ENCODE data around the gene ACADSB.

Gene ACADSB

DNA sequence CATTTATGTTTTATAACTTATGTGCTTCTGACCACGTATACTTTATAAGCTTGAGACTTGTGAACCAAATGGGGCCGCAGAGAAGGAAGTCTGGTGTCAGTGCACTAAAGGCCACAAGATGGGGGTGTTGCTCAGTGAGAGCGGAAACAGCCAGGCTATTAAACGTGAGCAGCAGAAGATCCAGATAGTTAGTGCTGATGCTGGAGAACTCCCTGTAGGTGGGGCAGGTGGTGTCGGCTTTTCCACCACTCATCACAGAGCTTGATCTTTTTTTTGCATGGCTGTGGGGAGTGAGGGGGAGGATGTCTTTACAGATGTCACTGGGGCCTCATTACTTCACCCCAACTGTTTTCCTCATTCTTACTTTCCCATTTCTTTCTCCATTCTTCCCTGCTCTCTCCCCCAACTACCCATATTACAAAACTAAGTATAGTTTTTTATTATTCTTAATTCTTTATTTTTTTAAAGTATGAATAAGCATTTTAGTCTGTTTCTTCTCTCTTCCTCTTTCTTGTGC, 34.7 kb downstream of the ACADSB start:
- no peak for DNase-seq

GRCh38 chr10:123044391-123044790, 35.6 kb downstream of the ACADSB start:
- no peak for DNase-seq

DNA sequence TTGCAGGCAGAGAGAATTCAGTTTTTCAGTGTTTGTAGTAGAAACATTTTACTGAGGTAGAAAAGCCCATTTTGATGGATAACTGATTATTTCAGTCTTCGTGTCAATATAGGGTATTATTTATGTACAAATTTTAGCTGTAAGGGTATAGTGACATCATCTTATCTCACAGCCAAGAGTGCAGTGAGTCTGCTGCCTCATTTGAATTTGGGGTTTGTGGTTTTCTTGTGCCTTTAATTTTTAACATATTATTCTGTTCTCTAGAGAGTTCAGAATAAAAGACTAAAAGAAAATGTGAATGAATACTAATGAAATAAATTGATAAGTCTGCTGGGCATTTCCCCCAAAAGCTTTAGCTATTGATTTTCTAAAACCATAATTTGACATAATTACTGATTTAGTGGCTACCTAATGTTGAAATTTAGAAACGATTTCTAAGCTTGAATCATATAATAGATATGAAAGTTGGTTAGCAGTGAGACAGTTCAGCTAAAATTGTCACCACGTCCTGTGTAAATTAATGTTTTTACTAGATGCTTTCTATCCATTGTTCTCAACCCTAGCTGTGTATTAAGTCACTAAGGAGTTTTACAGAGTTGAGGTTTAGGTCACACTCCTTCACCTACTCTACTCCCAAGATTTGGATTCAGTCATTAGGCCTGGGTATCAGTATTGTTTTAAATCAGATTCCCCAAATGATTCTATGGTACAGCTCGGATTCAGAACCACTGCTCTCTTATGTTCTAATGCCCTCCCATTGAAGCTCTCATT, 37.3 kb downstream of the ACADSB start:
- DNase-seq, result no peak

DNA sequence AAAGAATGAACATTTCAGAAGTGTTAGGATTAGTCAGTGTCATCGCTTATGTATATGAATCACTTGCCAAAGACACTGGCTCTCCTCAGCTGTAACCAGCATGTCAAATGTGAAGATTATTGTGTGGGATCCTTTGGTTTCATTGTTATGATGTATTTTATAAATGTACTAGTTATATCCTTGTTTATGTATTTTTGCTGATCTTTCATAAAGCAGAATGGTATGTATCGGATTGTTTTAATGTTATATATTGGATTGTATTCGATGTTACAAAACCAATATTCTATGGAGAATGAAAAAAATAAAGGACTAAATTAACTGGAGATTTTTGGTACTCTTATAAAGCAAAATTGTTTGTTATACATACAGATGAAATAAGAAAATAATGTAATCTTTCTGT, 49.2 kb downstream of the ACADSB start:
- no peak for DNase-seq

DNA sequence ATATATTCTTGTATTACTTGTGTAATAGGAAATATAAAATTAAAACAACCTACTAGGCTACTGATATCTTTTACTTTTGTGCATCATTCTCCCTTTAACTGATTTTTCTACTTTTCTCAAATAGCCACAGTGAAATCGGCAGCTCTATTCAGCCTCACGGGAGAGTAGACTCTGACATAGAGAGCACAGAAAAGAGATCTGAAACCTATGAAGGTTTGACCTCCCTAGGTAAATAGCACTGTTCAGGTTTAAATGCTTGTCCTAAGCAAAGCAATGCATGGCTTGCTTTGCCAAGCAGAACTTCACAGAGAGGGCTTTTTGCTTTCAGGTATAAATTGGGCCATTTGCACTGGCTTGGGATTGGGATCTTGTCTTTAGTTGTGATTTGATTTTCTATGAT, 53.1 kb downstream of the ACADSB start:
- DNase-seq, result no peak

DNA sequence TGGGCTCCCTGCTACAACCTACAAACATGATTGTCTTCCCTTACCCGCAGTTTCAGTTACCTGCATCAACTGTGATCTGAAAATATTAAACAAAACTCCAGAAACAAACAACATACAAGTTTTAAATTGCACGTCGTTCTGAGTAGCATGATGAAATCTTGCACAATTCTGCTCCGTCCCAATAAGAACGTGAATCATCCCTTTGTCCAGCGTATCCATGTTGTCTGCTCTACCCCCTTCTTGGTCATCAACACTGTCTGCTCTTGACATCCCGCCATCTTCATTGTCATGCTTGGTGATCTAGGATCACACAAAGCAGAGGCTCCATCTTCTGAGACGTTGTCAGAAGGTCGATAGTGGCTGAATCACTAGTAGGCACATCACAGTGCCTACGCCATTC, 53.9 kb downstream of the ACADSB start:
- no peak for DNase-seq

DNA sequence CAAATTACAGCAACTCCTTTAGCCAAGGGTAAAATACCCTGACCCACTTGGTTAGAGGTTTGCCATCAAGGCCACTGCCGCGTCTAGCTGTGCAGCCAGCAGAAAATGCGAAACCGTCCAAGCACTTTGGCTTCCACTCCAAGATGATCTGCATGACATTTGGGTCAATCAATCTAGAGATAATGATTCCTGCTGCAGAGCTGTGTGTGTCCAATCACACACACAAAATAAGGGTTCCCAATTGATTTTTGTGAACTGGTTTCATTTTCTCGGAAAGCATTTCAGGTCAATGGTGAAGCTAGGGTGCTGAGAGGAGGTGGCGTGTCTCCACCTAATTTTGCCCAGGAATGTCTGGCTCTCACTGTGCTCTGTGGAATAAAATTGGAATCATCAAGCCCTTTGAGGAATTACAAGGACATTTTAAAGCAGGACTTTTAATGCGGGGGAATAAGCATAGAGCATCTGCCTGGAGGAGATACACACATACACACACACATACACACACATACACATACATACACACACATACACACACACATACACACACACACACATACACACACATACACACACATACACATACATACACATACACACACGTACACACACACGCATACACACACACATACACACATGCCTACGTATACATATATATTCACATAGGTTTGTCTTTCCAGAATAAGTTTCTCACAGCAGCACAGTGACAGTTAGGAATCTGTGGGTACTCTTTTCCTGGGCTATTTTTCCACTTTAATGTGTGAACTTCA, 59.5 kb downstream of the ACADSB start:
- DNase-seq, result no peak

- DNase-seq, result peak; percentile 7
Observed at GRCh38 chr10:123069246-123069986, 60.6 kb downstream of the ACADSB start.

- no peak for DNase-seq
Observed at GRCh38 chr10:123073187-123073586, 64.4 kb downstream of the ACADSB start.

DNA sequence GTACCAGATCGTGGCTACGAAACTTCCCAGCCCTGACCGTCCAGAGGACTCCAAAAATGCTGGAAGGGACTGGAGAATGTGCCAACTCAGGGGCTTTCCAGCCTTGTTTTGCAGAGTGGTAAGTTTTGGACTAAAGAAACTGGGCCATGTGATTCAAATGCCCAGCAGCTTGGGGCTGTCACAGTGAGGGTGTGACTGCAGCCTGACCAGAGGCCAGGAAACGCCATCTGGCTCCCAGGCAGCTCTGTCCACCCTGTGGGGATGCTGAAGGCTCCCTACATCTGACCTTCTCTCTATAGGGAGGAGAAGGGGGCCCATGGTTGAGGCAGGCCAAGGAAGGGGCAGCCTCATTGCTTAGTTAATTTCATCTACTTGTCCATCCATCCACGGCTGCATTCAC, 65.4 kb downstream of the ACADSB start:
- no peak for DNase-seq

GRCh38 chr10:123081896-123082295, 73.1 kb downstream of the ACADSB start:
- DNase-seq, result no peak

DNA sequence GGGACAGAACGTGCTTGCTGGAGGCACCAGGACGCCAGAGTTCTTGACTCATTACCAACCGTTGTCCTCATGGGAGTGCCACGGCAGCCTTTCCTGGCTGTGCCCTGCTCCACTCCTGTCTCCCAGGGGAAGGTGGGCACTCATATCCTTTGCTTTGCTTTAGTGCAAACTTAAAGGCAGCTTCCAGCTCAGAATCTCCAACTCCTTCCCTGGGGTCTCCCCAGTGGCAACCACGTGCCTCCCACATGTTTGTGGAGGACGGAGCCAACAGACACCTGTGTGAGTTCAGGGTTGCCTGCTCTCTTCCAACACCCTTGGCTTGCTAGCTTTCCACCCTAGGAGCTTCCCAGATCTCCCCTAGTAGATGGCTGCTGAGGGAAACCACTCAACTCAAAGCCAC, 75.0 kb downstream of the ACADSB start:
- no peak for DNase-seq

DNA sequence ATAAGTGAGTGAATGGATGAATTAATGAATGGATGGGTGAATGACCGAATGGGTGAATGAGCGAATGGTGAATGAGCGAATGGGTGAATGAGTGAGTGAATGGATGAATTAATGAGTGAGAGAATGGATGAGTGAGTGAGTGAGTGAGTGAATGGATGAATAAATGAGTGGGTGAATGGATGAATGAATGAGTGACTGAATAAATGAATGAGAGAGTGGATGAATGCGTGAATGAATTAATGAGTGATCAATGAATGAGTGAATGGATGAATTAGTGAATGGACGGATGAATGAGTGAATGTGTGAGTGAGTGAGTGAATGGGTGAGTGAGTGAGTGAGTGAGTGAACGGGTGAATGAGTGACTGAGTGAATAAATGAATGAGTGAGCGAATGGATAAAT, 77.5 kb downstream of the ACADSB start:
- no peak for DNase-seq

DNA sequence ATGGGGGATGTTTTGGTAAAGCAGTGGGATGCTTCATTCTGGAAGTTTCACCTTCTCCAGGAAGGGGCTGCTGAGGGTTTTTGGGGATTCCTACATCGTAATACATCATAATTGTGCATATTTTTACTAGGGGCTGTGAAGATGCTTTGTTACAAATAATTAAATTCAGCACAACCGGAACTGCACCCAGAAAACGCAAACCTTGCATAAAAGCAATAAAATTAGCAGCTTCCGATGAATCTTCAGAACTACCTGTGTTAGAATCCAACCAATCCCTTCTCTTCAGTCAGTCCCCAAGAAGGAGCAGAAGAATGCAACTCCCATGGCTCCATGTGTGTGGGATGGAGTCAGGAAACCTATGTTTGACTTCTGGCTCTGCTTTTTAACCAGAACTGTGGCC, 78.5 kb downstream of the ACADSB start:
- DNase-seq, result no peak

DNA sequence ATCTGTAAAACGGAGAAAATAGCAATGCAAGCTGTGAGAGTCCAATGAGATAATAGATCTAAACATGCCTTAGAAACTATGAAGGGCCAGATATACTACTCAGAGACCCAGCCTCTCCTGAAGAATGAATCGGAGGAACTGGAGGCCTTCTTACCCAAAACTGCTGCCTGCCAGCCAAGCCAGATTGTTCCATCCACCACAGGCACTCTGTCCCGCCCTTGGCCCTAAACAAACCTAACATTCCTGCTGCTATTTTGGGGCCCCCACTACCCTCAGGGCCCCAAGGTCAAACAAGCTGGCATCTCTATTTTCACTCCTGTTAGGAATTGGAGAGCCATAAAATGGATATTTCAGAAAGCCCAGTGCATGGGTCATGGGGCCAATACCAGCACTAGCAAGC, 79.0 kb downstream of the ACADSB start:
- no peak for DNase-seq

GRCh38 chr10:123092635-123093414, 84.0 kb downstream of the ACADSB start:
- DNase-seq, result no peak

- DNase-seq, result no peak
Observed at GRCh38 chr10:123093489-123093888, 84.7 kb downstream of the ACADSB start.

DNA sequence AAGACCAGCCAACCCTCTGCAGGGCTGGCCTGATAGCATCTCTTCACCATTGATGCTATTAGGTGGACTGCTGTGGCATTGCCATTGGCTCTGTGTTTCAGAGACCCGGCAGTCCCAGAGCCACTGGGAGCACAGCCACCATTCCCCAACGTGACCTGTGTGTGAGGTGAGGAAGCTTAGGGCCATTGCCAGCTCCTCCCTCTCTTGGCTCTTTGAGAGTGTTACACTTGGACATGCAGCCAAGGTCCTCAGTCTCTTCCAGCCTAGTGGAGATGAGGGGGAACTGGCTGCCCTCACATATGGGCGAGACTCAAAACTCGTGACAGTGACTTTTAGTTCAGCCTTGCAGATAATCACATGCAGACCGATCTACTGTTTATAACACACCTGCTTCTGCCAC, 87.6 kb downstream of the ACADSB start:
- DNase-seq, result no peak

DNA sequence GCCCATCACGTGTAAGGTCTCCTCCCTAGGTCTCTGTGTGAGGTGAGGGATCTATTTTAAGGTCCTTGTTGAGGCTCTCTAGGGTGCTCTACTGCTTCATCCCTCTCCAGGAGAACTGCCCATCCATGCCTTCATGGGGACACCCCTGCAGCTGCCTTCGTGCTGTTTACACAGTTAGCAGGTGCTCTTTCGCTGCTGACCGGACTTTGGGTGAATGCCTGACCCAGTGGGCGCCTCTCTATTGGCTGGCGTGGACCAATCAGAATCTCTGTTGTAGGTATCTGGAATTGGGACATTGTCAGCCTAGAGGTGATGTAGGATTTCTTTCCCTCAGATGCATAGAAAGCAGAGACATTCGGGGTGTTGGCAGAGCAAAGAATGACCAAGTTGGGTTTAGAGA, 88.2 kb downstream of the ACADSB start:
- no peak for DNase-seq

GRCh38 chr10:123100030-123100762, 91.4 kb downstream of the ACADSB start:
- DNase-seq, result no peak

DNA sequence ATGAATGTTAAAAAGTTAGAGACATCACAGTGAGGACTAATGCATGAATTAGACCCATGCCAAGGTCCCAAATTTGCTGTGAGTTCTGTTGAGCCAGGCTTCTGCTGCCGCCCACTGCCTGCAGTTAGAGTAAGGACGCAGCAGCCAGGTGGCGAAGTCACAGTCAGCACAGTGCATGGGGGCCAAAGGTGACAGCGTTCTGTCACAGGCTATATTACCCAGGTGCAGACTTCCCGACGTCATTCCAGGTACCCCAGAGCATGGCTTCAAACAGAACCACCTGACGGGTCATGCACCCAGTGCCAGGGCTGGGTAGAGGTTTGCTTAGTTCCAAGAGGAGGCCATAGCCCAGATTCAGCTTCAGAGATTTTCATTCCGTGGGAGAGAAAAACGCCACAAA, 93.1 kb downstream of the ACADSB start:
- DNase-seq, result no peak

DNA sequence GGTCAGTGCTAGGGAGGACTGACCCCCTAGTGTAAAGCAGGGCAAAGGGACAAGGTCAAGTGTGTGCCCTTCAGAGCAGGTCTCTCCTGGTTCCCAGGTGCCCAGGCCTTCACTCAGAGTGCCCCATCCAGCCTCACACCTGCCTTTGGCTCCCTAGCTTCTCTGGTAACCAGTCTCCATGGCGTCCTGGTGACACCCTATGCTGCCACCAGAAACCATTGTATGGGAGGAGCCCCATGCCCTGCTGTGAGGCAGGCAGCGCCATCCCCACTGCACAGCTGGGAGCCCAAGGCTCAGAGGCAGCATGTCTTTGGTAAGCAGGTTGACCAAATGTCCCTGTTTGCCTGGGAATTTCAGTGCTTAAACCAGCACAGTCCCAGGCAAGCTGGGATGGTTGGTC, 93.9 kb downstream of the ACADSB start:
- no peak for DNase-seq

Measured in NCI-H774 (cell line).